ENCODE data around the gene KREMEN1.

The KREMEN1 gene

DNA sequence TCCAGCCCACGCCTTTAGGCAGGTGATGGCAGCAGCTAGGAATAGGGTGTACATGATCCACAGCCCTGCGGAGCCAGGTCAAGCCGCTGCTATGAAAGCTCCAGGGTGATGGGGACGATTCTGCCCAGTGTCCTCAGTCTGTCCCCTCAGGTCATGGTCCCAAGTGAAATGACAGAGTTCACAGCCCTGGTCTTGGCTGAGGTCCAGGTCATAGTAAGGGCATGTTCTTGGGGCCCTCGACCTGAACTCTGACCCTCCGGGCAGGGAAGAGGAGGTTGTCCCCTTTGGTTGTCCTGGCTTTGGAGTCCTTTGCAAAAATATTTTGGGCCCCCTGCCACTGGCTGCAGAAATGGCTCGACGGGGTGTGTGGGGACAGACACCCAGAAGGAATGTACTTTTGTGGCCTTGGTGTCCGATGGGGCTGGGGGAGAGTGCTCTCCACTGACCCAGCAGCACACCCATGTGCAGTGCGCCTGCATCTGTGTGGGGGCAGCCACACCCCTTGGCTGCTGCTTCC, 18.5 kb upstream of the KREMEN1 start:
- H3K36me3 ChIP-seq, result peaks cover 13% of the 10 kb centered on the region
- no peaks in the 10 kb centered on the region for H3K27me3 ChIP-seq
- no peak overlapping the region for H3K4me3 ChIP-seq (ENCODE audit: low read depth, low read length)
- no peak for DNase-seq
- TF ChIP-seq, protein P1, sequence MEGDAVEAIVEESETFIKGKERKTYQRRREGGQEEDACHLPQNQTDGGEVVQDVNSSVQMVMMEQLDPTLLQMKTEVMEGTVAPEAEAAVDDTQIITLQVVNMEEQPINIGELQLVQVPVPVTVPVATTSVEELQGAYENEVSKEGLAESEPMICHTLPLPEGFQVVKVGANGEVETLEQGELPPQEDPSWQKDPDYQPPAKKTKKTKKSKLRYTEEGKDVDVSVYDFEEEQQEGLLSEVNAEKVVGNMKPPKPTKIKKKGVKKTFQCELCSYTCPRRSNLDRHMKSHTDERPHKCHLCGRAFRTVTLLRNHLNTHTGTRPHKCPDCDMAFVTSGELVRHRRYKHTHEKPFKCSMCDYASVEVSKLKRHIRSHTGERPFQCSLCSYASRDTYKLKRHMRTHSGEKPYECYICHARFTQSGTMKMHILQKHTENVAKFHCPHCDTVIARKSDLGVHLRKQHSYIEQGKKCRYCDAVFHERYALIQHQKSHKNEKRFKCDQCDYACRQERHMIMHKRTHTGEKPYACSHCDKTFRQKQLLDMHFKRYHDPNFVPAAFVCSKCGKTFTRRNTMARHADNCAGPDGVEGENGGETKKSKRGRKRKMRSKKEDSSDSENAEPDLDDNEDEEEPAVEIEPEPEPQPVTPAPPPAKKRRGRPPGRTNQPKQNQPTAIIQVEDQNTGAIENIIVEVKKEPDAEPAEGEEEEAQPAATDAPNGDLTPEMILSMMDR (IDR thresholded peaks at IDR 0.05; ENCODE audit: low read depth, low read length), result no peak
- H3K9me3 ChIP-seq, result no peaks in the 10 kb centered on the region
- no peaks in the 10 kb centered on the region for H3K4me1 ChIP-seq

DNA sequence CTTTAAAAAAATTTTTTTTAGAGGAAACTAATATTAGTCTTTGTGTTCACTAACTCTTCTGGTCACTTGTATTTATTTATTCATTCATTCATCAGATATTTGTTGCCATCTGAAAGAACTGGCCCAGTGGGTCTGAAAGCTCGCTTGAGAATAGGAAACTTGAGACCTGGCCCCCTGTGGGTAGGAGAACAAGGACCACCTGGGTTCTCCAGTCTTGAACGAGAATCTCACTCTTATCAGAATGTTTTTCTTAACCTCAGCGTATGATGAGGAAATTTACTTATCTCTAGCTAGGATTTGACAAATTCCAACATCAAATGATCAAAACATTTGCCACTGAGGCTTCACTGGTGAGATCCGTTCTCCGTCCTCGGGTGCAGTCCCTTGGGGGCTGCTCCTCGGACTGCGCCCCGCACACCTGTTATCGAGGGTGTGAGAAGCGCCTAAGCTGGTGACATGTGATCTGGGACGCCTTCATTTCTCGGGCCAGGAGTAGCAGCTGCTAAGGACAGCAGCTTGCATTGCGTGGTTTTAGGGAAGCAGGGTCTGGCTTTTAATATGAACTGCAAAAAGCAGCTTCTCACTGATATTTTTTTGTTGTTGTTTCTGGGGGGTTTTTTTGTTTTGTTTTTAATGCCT, 17.5 kb upstream of the KREMEN1 start:
- no peaks in the 10 kb centered on the region for H3K27me3 ChIP-seq
- no peaks in the 10 kb centered on the region for H3K4me1 ChIP-seq
- no peak for DNase-seq
- TF ChIP-seq, protein P1 (IDR thresholded peaks at IDR 0.05; ENCODE audit: low read depth, low read length), result no peak
- peaks cover 5% of the 10 kb centered on the region; the same call in 1 of the 2 replicates for H3K36me3 ChIP-seq
- no peak overlapping the region for H3K4me3 ChIP-seq (ENCODE audit: low read depth, low read length)
- H3K9me3 ChIP-seq, result no peaks in the 10 kb centered on the region

DNA sequence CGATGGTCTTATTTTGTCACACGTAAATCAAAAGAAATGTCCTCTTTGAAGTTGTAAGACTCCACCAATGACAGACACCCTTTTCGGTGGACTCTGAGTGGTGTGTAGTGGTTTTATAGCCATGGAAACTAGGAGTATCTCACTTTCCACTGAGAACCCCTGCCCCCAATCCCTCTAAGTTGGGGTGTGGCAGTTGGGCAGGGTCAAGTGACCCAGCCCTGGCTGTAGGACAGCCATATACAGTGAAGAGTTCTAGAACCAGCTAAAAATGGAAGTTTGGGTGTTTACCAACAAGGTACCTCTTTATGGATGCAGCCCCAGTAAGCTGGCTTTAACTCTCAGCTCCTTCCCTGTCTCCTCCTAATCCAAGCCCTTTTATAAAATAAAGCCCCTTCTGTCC, 16.4 kb upstream of the KREMEN1 start:
- no peaks in the 10 kb centered on the region for H3K36me3 ChIP-seq
- DNase-seq, result no peak
- H3K4me3 ChIP-seq (ENCODE audit: low read depth, low read length), result no peak overlapping the region
- H3K27me3 ChIP-seq, result no peaks in the 10 kb centered on the region
- TF ChIP-seq, protein P1 (IDR thresholded peaks at IDR 0.05; ENCODE audit: low read depth, low read length), result no peak
- no peaks in the 10 kb centered on the region for H3K4me1 ChIP-seq
- H3K9me3 ChIP-seq, result no peaks in the 10 kb centered on the region

DNA sequence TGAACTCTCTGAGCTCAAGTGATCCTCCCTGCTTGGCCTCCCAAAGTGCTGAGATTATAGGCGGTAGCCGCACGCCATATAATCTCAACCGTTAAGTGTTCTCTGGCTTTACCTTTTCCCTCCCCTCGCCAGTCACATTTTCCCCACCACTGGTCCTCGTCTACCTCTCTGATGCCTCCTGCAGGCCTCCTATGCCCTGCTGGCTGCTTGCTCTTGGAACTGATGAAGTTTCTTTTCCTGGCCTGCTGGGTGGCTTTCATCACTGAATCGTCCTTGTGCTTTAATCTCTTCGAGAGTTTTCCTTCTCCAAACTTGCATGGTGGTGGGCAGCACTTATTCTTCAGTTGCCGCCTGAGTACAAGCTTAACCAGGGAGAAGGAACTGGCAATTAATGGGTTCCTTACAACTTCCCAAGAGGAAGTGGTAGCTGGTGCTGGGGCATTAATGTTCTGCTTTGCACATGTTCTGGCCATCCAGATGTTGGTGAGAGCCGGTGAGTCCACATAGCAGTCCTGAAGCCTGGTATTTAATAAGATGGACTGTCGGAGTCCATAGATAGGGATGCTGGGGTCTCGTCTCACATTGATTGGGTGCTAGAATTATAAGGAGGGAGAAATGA, 12.5 kb upstream of the KREMEN1 start:
- TF ChIP-seq, protein P1 (IDR thresholded peaks at IDR 0.05; ENCODE audit: low read depth, low read length), result no peak

DNA sequence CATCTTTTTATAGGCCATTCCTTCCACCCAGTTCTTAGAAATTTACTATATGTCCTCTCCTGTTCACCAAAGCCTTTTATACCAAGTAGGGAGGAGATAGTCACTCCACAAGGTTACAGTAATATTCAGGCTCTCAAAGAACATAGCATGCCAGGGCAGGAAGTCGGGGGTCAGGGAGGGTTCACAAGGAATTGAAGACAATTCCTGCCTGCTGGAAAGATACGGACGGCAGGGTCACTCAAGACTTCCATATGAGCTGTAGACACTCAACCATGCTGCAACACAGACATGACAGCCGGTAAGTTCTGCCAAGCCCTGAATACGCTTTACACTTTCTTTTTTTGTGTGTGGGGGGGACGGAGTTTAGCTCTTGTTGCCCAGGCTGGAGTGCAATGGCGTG, 11.9 kb upstream of the KREMEN1 start:
- Histone ChIP-seq H3K36me3 (no peaks in the 10 kb centered on the region), H3K9me3 (no peaks in the 10 kb centered on the region), H3K27me3 (no peaks in the 10 kb centered on the region), H3K4me3 (ENCODE audit: low read depth, low read length) (no peak overlapping the region), H3K4me1 (no peaks in the 10 kb centered on the region)
- DNase-seq, result no peak
- TF ChIP-seq, protein P1 (IDR thresholded peaks at IDR 0.05; ENCODE audit: low read depth, low read length), result no peak

More for the DNA sequence above, 12.5 kb upstream of the KREMEN1 start:
- Histone ChIP-seq H3K4me1 (no peaks in the 10 kb centered on the region), H3K36me3 (no peaks in the 10 kb centered on the region), H3K4me3 (ENCODE audit: low read depth, low read length) (no peak overlapping the region), H3K9me3 (no peaks in the 10 kb centered on the region), H3K27me3 (no peaks in the 10 kb centered on the region)
- DNase-seq, result no peak

DNA sequence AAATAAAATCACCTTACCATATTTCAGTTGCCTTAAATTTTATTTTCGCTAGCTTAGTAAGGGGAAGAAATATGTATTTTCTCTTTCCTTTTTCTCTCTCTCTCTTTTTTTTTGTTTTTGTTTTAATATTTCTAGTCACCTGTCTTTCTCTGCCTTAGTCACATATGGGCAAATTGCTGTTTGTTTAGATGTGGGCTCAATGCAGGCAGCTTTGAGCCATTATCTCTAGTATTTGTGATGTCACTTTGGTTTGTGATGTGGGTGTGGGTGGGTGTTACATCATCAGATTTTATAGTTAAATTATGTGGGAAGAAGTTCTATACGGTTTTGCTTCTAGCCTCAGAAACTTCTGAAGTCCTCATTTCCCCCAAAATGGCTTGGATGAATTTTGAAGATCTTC, 11.1 kb upstream of the KREMEN1 start, which contains the start of gene C22orf31:
Gene C22orf31 (minus strand): TSS at position 59 of the 400 bp plus-strand sequence. CDS start 39 bp downstream, at position 20.
- Histone ChIP-seq H3K9me3 (no peaks in the 10 kb centered on the region), H3K27me3 (no peaks in the 10 kb centered on the region), H3K4me1 (no peaks in the 10 kb centered on the region), H3K4me3 (ENCODE audit: low read depth, low read length) (no peak within 1 kb of the TSS), H3K36me3 (no peaks in the 10 kb centered on the region)
- DNase-seq, result no peak
- TF ChIP-seq, protein P1 (IDR thresholded peaks at IDR 0.05; ENCODE audit: low read depth, low read length), result no peak

All from BE2C (cell line).